Measurements from ENCODE around the gene SEMA5B. TPM values are rescaled to one million over a fixed set of nuclear protein-coding genes. Genes with fewer than 3 reads are reported as not detected.

SEMA5B gene
- total RNA-seq, 2 donors from 2014 or later = 0.09 to 2.9 TPM

GRCh38 chr3:123036352-123037014 is 8.9 kb upstream of the SEMA5B start:
- no peak for DNase-seq (ENCODE audit: low spot score)
- 50% methylated on average over 8 of the region's 8 CpGs for whole genome bisulfite sequencing
- no peak overlapping the region for H3K27ac ChIP-seq
- H3K36me3 ChIP-seq = no peaks in the 10 kb centered on the region
- no peak overlapping the region for H3K4me3 ChIP-seq
- no peaks in the 10 kb centered on the region for H3K9me3 ChIP-seq
- no peaks in the 10 kb centered on the region for H3K4me1 ChIP-seq (replicated peaks)
- no peaks in the 10 kb centered on the region for H3K27me3 ChIP-seq (replicated peaks; ENCODE audit: insufficient read depth)
- intact Hi-C loops (cut with DNase I) = no loop called here
- no peak for TF ChIP-seq CTCF (IDR thresholded peaks at IDR 0.05)
- TF ChIP-seq POLR2AphosphoS5 (IDR thresholded peaks at IDR 0.05) = no peak
- TF ChIP-seq POLR2A (IDR thresholded peaks at IDR 0.05) = no peak

GRCh38 chr3:123034996-123035395 is 7.4 kb upstream of the SEMA5B start:
- H3K27ac ChIP-seq = no peak overlapping the region
- intact Hi-C loops (cut with DNase I) = no loop called here
- H3K27me3 ChIP-seq (replicated peaks; ENCODE audit: insufficient read depth) = no peaks in the 10 kb centered on the region
- H3K4me1 ChIP-seq (replicated peaks) = no peaks in the 10 kb centered on the region
- WGBS = 78% methylated on average over 3 of the region's 3 CpGs
- H3K4me3 ChIP-seq = no peak overlapping the region
- TF ChIP-seq CTCF (IDR thresholded peaks at IDR 0.05) = no peak
- no peak for TF ChIP-seq POLR2AphosphoS5 (IDR thresholded peaks at IDR 0.05)
- TF ChIP-seq POLR2A (IDR thresholded peaks at IDR 0.05) = no peak
- H3K36me3 ChIP-seq = no peaks in the 10 kb centered on the region
- no peak for DNase-seq (ENCODE audit: low spot score)
- no peaks in the 10 kb centered on the region for H3K9me3 ChIP-seq

- H3K4me3 ChIP-seq = no peak overlapping the region
- no peaks in the 10 kb centered on the region for H3K36me3 ChIP-seq
- intact Hi-C loops (cut with DNase I) = no loop called here
- H3K9me3 ChIP-seq = no peaks in the 10 kb centered on the region
- no peak for DNase-seq (ENCODE audit: low spot score)
- H3K4me1 ChIP-seq (replicated peaks) = no peaks in the 10 kb centered on the region
- no peaks in the 10 kb centered on the region for H3K27me3 ChIP-seq (replicated peaks; ENCODE audit: insufficient read depth)
- H3K27ac ChIP-seq = no peak overlapping the region
- no peak for TF ChIP-seq POLR2A (IDR thresholded peaks at IDR 0.05)
- no peak for TF ChIP-seq POLR2AphosphoS5 (IDR thresholded peaks at IDR 0.05)
- no peak for TF ChIP-seq CTCF (IDR thresholded peaks at IDR 0.05)
- 86% methylated on average over 5 of the region's 5 CpGs for WGBS
These were observed 6.6 kb upstream of the SEMA5B start for GRCh38 chr3:123034120-123034519.

GRCh38 chr3:123032057-123032456 is 4.5 kb upstream of the SEMA5B start:
- no peak for TF ChIP-seq CTCF (IDR thresholded peaks at IDR 0.05)
- TF ChIP-seq POLR2AphosphoS5 (IDR thresholded peaks at IDR 0.05) = no peak
- no peak for TF ChIP-seq POLR2A (IDR thresholded peaks at IDR 0.05)
- no peaks in the 10 kb centered on the region for H3K27me3 ChIP-seq (replicated peaks; ENCODE audit: insufficient read depth)
- no peaks in the 10 kb centered on the region for H3K36me3 ChIP-seq
- intact Hi-C loops (cut with DNase I) = no loop called here
- no peaks in the 10 kb centered on the region for H3K9me3 ChIP-seq
- no peaks in the 10 kb centered on the region for H3K4me1 ChIP-seq (replicated peaks)
- DNase-seq (ENCODE audit: low spot score) = no peak
- no peak overlapping the region for H3K27ac ChIP-seq
- 82% methylated on average over 3 of the region's 3 CpGs for WGBS
- H3K4me3 ChIP-seq = no peak overlapping the region

- no peak for DNase-seq (ENCODE audit: low spot score)
- intact Hi-C loops (cut with DNase I) = no loop called here
- no peak overlapping the region for H3K27ac ChIP-seq
- H3K4me3 ChIP-seq = no peak overlapping the region
- H3K27me3 ChIP-seq (replicated peaks; ENCODE audit: insufficient read depth) = no peaks in the 10 kb centered on the region
- H3K4me1 ChIP-seq (replicated peaks) = no peaks in the 10 kb centered on the region
- WGBS = 86% methylated on average over 4 of the region's 4 CpGs
- TF ChIP-seq POLR2A (IDR thresholded peaks at IDR 0.05) = no peak
- no peak for TF ChIP-seq POLR2AphosphoS5 (IDR thresholded peaks at IDR 0.05)
- no peak for TF ChIP-seq CTCF (IDR thresholded peaks at IDR 0.05)
- no peaks in the 10 kb centered on the region for H3K9me3 ChIP-seq
- no peaks in the 10 kb centered on the region for H3K36me3 ChIP-seq
These were observed 3.5 kb upstream of the SEMA5B start for GRCh38 chr3:123031051-123031450.
